COLO668 (cell line): ENCODE data around the gene NCOA3.
"Not testable (repeated sequence)": the region's sequence is repeated elsewhere in the genome, so short reads cannot be mapped to it uniquely, and the experiment has no call there.

Source experiments
- DNase-seq: peaks from one replicate; lab custom pipeline; 2025; ENCODE audit not compliant: unreplicated experiment; lab: John Stamatoyannopoulos, UW

Gene NCOA3

DNA sequence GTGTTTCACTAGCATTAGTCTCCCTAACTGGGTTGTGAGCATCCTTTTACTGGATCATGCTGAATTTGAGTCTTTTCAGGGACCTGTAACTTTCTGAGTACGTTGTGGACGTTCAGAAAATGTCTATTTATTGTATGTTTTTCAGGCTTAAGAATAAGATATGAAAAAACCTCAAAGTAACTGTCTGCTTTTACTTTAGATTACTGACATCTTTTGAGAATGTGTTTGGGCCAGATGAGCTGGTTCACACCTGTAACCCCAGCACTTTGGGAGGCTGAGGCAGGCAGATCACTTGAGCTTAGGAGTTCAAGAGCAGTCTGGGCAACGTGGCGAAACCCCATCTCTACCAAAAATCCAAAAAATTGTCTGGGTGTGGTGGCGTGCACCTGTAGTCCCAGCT lies 32.7 kb downstream of the NCOA3 start:
- DNase-seq = no peak

GRCh38 chr20:47535088-47535487 lies 33.4 kb downstream of the NCOA3 start:
- no peak for DNase-seq

DNA sequence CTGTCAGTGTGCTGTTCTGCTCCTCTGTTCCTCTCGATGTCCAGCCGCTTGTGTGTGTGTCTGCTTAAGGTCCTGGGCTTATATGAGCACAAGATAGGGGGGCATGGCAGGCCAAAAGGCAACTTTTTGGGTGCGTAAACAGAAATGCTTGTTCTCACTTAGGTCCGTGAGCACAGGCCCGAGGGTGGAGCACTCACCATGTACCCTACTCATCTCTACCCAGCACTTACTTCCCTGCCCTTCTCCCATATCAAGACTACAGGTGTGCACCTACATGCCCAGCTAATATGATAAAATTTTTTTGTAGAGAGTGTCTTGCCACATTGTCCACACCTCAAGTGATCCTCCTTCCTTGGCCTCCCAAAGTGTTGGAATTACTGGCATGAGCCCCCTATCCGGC lies 34.3 kb downstream of the NCOA3 start:
- no peak for DNase-seq

DNA sequence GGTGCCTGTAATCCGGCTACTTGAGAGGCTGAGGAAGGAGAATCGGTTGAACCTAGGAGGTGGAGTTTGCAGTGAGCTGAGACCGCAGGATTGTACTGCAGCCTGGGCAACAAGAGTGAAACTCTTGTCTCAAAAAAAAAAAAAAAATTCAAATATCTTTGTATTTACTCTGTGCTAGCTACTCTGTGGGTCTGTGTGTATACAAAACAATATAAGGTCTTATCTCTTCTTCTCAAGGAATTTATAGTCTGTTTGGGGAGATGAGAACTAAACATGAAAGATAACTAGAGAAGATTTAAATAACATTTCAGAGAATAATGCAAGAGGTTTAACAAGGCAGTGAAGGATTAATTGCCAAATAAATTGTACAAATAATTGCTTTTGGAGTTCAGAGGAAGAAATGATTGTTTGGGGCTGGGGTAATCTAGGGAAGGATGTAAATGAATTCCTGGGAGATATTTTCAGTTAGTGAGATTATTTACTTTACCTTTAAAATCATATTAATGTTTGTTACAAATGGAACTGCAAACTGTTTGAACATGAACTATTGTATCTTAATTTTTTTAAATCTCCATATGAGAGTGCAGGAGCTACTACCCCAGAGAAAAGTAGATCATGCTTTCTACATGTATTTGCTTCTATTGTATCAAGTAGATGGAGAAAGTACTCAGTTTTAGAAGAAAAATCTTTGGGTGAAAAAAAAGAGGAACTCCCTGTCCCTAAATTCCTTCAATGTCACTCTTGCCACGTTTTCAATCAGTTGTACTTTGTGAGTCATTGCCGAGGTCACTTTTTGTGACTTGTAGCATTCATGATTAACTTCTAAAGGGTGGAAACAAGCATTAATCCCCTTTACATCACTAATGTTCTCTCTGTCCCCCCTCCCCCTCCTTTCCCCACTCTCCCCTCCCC lies 39.0 kb downstream of the NCOA3 start:
- no peak for DNase-seq

- no peak for DNase-seq
These were observed 39.8 kb downstream of the NCOA3 start for GRCh38 chr20:47541355-47541922.

- no peak for DNase-seq
These were observed 41.3 kb downstream of the NCOA3 start for GRCh38 chr20:47543006-47543431.

DNA sequence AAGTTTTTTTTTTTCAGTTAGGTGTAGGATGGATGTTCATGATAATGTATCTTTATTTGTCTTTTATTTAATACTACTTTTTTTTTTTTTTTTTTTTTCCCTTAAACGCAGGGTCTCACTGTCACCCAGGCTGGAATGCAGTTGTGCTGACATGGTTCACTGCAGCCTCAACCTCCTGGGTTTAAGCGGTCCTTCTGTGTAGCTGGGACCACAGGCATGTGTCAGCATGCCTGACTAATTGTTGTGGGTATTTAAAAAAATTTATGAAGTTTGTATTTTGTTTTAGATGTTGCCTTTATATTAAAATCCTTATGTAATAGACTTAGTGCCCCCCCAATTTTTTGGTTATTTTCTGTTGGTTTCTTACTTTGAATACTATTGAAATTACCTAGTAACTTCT lies 42.6 kb downstream of the NCOA3 start:
- DNase-seq = no peak

DNA sequence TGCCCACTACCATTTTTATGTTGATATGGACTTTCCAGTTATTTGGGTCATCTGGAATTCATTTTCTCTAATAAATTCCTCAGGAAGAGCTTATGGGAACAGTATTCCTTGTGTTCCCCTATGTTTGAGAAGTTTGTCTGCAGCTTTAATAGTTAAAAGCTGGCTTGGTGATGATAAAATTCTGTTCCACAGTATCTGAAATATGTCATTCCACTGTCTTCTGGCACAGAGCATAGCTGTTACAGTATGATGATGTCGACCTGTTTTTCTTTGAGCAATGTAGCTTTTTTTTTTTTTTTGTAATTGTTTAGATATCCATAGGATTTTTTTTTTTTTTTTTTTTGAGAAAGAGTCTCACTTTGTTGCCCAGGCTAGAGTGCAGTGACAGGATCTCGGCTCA lies 43.2 kb downstream of the NCOA3 start:
- DNase-seq = no peak

GRCh38 chr20:47545499-47545898 lies 43.8 kb downstream of the NCOA3 start:
- DNase-seq = no peak

DNA sequence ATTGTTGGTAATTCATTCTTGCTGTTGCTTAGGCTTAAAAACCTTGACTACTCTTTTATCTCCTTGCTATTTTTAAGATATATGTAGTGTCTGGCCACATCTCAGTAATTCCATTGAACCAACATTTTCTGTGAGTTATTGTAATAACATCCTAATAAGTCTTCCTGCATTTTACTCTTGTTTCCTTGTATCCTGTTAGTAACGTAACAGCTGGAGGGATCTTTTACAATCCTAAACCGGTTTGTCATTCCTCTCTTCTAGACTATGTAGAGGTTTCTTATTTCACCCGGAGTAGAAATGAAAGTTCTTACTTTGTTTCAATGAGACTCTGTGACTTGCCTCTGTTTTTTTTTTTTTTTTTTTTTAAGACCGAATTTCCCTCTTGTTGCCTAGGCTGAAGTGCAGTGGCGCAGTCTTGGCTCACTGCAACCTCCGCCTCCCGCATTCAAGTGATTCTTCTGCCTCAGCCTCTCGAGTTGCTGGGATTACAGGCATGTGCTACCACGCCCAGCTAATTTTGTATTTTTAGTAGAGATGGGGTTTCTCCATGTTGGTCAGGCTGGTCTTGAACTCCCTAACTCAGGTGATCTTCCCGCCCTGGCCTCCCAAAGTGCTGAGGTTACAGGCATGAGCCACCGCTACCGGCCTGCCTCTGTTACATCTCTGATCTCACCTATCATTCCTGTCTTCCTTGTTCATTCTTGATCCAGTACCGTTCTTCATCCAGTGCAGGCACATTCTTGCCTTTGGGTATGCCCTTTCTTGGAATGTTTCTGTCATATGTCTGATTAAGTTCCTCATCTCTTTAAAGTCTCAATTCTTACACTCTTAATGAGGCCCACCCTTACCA lies 44.7 kb downstream of the NCOA3 start:
- DNase-seq = no peak

- DNase-seq = no peak
These were observed 45.3 kb downstream of the NCOA3 start for GRCh38 chr20:47547034-47547387.

GRCh38 chr20:47549671-47550070 lies 48.0 kb downstream of the NCOA3 start:
- DNase-seq = no peak

GRCh38 chr20:47551222-47551621 lies 49.5 kb downstream of the NCOA3 start:
- no peak for DNase-seq

GRCh38 chr20:47551841-47552240 lies 50.2 kb downstream of the NCOA3 start:
- peak; percentile 5 for DNase-seq

- DNase-seq = no peak
These were observed 51.3 kb downstream of the NCOA3 start for GRCh38 chr20:47552996-47553395.

DNA sequence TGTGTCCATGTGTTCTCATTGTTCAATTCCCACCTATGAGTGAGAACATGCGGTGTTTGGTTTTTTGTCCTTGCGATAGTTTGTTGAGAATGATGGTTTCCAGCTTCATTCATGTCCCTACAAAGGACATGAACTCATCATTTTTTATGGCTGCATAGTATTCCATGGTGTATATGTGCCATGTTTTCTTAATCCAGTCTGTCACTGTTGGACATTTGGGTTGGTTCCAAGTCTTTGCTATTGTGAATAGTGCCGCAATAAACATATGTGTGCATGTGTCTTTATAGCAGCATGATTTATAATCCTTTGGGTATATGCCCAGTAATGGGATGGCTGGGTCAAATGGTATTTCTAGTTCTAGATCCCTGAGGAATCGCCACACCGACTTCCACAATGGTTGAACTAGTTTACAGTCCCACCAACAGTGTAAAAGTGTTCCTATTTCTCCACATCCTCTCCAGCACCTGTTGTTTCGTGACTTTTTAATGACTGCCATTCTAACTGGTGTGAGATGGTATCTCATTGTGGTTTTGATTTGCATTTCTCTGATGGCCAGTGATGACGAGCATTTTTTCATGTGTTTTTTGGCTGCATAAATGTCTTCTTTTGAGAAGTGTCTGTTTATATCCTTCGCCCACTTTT lies 52.0 kb downstream of the NCOA3 start:
- DNase-seq = not testable (repeated sequence)

GRCh38 chr20:47554283-47554682 lies 52.6 kb downstream of the NCOA3 start:
- DNase-seq = not testable (repeated sequence)

- no peak for DNase-seq
These were observed 55.5 kb downstream of the NCOA3 start for GRCh38 chr20:47557218-47557617.

DNA sequence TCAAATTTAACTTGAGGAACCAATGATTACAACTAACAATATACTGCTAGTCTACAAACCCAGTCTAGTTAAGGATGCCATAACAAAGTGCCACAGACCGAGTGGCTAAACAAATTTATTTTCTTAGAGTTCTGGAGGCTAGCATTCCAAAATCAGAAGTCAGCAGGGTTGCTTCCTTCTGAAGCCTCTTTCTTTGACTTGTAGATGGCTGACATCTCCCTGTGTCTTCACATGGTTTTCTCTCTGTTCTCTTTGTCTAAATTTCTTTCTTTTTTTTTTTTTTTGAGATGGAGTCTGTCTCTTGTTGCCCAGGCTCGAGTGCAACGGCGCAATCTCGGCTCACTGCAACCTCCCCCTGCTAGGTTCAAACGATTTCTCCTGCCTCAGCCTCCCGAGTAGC lies 56.1 kb downstream of the NCOA3 start:
- DNase-seq = no peak

DNA sequence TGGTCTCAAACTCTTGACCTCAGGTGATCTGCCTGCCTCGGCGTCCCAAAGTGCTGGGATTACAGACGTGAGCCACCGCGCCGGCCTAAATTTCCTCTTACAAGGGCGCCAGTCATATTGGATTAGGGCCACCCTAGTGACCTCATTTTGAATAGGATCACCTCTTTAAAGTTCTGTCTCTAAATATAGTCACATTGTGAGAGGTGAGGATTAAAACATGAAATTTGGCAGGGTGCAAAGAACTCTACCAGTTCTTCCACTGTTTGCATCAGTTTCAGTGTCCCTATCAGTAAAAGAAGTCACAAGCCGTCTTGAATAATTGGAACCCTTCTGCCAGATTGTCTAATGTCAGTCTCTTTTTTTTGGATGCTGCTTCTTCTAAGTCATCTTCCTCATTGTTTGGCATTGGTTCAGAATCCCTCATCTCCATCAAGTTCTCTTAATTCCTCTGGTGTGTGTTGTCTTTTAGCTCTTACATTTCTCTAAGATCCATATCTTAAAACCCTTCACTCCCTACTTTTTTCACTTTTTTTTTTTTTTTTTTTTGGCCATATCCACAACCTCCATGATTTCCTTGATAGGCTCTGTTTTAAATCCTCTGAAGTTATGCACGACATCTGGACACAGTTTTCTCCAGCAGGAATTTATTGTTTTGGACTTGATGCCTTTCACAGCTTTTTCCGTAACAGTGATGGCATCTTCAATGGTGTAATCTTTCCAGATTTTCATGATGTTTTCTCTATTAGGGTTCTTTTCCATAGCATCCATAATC lies 56.8 kb downstream of the NCOA3 start:
- DNase-seq = no peak

- no peak for DNase-seq
These were observed 57.5 kb downstream of the NCOA3 start for GRCh38 chr20:47559141-47559540.
